Measurements from ENCODE around the gene LRRC71. TPM values are rescaled to one million over a fixed set of nuclear protein-coding genes. Genes with fewer than 3 reads are reported as not detected.

LRRC71 gene
- polyA plus RNA-seq = not detected in 2 replicates

DNA sequence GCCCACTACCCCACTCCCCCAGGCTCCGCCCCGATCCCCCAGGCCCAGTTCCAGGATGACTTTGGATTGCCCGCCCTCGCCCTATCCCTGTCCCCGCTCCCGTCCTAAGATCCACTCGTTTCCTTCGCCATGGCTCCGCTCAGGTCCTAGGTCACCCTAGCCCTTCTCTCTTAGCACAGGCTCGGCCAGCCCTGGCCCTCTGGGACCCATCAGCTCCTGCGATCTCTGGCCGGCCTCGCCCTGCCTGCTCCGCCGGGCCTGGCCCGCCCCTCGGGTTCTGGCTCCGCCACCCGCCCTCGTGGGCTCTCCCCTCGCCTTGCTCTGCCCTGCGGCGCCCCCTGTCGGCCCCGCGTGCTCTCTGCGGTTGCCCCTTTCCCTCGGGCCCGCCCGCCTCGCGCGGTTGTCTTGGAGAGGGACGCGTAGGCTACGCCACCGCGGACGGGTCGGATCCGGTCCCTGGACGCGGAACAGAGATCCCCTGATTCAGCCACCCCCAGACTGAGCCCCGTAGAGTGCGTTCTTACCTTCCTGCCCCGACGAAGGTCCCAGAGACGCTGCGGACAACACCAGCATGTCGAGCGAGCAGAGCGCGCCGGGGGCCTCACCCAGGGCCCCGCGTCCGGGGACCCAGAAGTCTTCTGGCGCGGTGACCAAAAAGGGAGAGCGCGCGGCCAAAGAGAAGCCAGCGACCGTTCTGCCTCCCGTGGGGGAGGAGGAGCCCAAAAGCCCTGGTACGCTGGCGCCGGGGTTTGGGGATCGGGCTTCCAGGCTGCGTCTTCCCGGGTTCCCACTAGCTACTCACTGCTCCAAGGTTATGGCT is at the start of gene LRRC71:
TSS of gene LRRC71 (plus strand) at position 400 of the 820 bp plus-strand sequence. CDS start at position 572, 172 bp downstream.

DNA sequence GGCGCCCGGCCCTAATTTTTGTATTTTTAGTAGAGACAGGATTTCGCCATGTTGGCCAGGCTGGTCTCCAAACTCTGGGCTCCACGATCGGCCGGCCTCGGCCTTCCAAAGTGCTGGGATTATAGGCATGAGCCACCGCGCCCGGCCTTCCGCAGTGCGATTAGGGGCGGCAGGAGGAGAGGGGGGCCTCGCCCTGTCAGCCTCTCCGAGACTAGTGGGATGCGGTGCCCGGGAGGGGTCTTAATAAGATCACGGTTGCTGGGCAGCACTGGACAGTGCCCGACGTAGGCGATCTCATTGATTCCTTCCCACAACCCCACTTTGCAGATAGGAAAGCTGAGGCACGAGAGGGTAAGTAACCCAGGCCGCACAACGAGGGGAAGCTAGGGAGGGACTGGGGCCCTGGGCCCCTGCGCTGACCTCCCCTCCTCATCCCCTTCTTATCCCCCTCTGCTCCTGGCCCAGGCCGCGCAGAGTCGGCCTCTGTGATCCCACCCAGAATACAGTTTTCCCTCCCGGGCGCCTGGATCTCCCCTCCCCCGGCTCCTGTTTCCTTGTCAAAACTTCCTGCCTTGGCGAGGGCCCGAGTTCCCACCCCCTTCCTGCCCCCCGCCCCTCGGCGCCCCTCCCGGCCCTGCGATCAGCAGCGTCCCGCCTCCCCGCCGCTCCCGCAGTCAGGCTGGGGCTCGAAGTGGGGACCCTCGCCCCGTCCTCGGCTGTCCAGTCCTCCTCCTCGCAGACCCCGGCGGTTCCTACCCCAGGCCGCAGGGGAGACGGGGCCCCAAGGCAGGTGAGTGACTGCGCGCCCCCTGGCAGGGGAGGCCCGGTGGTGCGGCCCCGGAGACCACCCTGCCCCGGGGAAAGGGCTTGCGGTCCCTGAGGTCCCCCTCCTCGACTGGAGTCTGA is 27.1 kb upstream of the LRRC71 start, which contains the start of gene PEAR1:
TSS of gene PEAR1 (plus strand) at position 671 of the 906 bp plus-strand sequence. CDS start 10,209 bp downstream, outside the sequence.

Other genes starting within 250 kb of the LRRC71 start
- gene NES, start 243.2 kb upstream of the LRRC71 start, polyA plus RNA-seq = 1.4 and 2.3 TPM in 2 replicates
- 0.40 TPM in 1 of 2 replicates, not detected in the other for gene CRABP2, start 215.0 kb upstream of the LRRC71 start, polyA plus RNA-seq
- gene METTL25B, start 192.2 kb upstream of the LRRC71 start, polyA plus RNA-seq = 3.2 and 7.9 TPM in 2 replicates
- gene ISG20L2, start 191.9 kb upstream of the LRRC71 start, polyA plus RNA-seq = 1.8 and 2.5 TPM in 2 replicates
- 33.8 and 58.2 TPM in 2 replicates for gene MRPL24, start 179.5 kb upstream of the LRRC71 start, polyA plus RNA-seq
- 21.2 and 24.3 TPM in 2 replicates for gene HDGF, start 169.0 kb upstream of the LRRC71 start, polyA plus RNA-seq
- gene PRCC, start 153.1 kb upstream of the LRRC71 start, polyA plus RNA-seq = 17.6 and 22.9 TPM in 2 replicates
- gene SH2D2A, start 103.8 kb upstream of the LRRC71 start, polyA plus RNA-seq = not detected in 2 replicates
- not detected in 2 replicates for gene INSRR, start 61.5 kb upstream of the LRRC71 start, polyA plus RNA-seq
- gene NTRK1, start 59.8 kb upstream of the LRRC71 start, polyA plus RNA-seq = not detected in 2 replicates
- 0.08 TPM in 1 of 2 replicates, not detected in the other for gene PEAR1, start 26.9 kb upstream of the LRRC71 start, polyA plus RNA-seq
- 1.6 and 3.9 TPM in 2 replicates for gene ARHGEF11, start 125.1 kb downstream of the LRRC71 start, polyA plus RNA-seq
- not detected in 2 replicates for gene ETV3L, start 179.2 kb downstream of the LRRC71 start, polyA plus RNA-seq
- 3.3 and 3.7 TPM in 2 replicates for gene ETV3, start 217.8 kb downstream of the LRRC71 start, polyA plus RNA-seq